Raji (cell line): ENCODE results near the gene NOTUM.

ENCODE experiments used
- POLR2A ChIP-seq: IDR thresholded peaks from 2 replicates; pipeline ENCODE4 v1.6.1; 2011; ENCODE audit warnings: low read depth, low read length, control low read depth; ENCODE audit not compliant: insufficient read depth

The NOTUM gene

DNA sequence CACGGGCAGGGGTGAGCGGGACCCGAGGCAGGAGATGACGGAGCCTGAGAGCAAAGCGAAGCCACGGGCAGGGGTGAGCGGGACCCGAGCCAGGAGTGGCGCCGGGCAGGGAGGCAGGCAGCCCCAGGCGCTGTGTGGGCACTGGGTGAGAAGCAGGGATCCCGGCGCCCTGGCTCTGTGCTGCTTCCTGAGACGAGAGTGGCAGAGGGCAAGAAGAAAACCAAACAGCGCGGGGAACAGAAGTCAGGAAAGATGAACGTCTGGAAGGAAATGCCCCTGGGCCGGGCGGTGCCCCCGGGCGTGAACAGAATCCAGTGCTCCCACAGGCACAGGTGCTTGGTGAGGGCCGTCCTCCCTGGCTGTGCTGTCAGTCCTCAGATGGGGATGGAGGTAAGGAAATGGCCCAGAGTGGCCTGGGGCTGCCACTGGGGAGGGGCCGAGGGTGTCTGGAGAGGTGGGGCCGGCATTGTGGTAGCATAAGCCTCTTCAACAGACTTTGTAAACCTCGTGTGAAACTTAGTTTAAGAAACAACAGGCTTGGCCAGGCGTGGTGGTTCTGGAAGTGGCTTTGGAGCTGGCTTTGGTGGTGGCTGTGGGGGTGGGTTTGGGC is 26.3 kb upstream of the NOTUM start:
- TF ChIP-seq POLR2A = no peak

- TF ChIP-seq POLR2A = no peak
Observed at GRCh38 chr17:81986606-81987005, 25.6 kb upstream of the NOTUM start.

- no peak for TF ChIP-seq POLR2A
Observed at GRCh38 chr17:81984773-81985410, 23.9 kb upstream of the NOTUM start.

- TF ChIP-seq POLR2A = no peak
Observed at GRCh38 chr17:81983639-81984373, 22.8 kb upstream of the NOTUM start.

DNA sequence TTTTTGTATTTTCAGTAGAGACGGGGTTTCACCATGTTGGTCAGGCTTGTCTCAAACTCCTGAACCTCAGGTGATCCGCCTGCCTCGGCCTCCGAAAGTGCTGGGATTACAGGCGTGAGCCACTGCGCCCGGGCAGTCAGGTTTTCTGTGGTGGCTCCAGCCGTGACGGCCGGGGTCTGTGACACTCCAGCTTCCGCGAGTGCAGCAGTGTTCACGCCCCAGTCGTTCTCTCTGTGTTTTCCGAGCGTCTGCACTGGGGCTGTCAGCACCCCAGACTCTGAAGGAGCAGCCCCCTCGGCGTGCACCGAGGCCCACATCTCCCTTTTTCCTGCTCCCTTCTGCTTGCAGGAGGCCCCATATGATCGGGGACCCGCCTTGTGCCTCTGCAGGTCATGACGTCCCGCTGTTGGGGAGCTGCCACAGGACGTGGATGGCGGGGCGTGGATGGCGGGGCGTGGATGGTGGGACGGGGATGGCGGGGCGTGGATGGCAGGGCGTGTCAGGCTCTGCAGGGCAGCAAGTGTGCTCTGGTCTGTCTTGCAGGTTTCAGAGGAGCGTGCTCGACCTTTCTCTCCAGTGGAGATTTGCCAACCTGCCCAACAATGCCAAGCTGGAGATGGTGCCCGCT is 22.1 kb upstream of the NOTUM start:
- TF ChIP-seq POLR2A = no peak

- no peak for TF ChIP-seq POLR2A
Observed at GRCh38 chr17:81980707-81981343, 19.8 kb upstream of the NOTUM start.

DNA sequence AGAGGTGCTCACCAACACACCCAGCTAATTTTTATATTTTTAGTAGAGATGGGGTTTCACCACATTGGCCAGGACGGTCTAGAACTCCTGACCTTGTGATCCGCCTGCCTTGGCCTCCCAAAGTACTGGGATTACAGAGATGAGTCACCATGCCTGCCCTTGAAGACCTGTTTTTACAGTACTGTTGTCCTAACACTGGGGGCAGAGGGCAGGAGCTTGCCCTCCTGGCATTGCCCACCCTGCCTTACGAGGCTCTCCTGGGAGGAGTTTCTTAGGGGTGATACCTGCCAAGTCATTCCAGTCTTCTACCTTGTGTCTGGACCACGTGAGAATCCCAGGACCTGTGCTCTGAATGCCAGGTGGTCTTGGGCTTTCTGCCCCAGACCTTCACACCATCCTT is 19.1 kb upstream of the NOTUM start:
- TF ChIP-seq POLR2A = no peak

- TF ChIP-seq POLR2A = no peak
Observed at GRCh38 chr17:81978524-81979298, 17.7 kb upstream of the NOTUM start.

DNA sequence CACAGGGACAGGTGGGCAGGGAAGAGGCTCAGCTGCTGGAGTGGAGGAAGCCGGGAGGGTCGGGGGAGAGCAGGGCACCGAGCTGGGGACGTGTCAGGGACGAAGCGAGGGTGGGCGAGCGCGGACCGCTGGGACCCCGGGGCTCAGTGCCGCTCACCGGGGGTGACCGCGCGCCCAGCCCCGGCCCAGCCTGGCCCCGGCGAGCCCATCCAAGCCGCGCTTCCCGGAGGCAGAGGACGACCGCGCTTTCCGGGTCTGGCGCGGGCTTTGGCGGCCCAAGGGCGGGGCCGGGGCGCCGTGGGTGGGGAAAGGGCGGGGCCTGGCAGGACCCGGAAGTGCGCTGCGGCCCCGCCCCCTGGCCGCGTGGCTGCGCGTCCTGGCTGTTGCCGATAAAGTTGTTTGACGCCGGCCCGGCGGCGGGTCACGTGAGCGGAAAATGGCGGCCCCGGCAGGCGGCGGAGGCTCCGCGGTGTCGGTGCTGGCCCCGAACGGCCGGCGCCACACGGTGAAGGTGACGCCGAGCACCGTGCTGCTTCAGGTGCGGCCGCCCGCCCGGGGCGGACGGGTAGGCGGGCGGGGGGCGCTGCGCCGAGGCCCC is 16.3 kb upstream of the NOTUM start, which contains the start of gene ASPSCR1:
Gene ASPSCR1 (plus strand): TSS at position 419 of the 598 bp plus-strand sequence. CDS start 18 bp downstream, at position 437.
- TF ChIP-seq POLR2A = peak; percentile 87

- no peak; the same call in 1 of the 2 replicates for TF ChIP-seq POLR2A
Observed at GRCh38 chr17:81976332-81977210, 15.6 kb upstream of the NOTUM start.

DNA sequence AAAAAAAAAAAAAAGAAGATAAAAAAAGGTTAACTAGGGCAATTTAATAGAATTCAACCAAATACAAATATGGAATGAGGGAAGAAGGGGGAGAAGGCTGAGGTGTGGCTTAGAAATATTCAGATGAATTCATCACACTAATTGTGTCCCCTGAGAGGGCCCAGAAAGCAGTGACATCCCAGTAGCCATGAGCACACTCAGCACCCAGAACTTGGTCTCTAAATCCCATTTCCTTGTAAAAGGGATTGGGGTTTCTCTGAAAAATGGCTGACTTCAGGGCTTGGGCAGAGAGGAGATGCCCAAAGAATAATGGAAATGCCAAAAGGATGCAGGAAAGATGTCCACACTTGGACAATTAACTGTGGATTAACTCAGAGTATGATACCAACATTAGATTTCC is 12.4 kb upstream of the NOTUM start:
- TF ChIP-seq POLR2A = no peak

GRCh38 chr17:81968850-81969812 is 8.1 kb upstream of the NOTUM start:
- TF ChIP-seq POLR2A = no peak
